Measurements from ENCODE around the gene MAU2. TPM values are rescaled to one million over a fixed set of nuclear protein-coding genes. Genes with fewer than 3 reads are reported as not detected.

Gene MAU2
- total and polyA plus RNA-seq, 2 of the 13 experiments (the other 11 are each of a cell fraction or from before 2014, with no cell fraction given) = 16.8 to 33.8 TPM

DNA sequence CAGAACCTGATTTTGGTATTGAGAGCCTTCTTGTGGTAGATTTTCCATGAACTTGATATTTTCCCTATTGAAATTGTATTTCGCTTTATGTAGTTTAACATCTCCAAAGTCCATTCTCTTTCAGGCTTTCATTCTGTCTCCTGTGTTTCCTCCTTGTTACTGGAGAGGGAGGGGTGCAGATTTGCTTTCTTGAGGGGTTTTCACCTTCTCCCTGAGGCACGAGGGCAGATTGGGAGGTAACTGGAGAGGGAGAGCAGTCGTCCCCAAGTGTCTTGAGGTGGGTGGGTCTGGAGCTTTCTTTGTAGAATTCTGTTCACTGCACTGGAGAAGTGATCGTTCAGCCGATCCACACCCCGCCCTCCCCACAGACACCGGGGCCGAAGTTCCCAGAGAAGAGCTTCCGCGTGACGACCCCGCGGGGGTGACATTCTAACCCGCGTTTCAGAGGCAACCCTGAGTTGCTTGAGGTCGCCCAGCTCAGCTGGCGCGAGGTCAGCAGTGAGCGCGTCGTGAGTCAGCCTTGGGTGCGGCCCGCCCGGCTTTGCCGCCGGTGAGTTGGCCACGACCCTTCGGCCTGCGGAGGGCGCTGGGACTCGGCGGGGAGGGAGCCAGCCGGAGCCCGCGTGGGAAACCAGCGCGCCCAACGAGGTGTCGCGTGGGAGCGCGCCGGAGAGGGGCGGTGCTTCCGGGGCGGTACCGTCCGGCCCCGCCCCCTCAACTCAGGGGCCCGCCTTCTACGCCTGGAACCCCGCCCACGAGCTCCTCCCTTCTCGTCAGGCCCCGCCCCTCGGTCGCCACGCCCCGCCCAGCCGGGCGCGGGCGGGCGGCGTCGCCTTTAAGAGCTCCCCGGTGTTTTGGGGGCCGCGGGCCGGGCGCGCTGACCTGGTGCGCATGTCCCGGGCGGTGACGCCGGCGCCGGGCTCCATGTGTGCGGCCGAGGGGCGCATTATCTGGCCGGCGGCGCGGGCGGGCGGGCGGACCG is 84.5 kb downstream of the MAU2 start, which contains the start of gene GATAD2A (continued):
- TF ChIP-seq, protein P1, sequence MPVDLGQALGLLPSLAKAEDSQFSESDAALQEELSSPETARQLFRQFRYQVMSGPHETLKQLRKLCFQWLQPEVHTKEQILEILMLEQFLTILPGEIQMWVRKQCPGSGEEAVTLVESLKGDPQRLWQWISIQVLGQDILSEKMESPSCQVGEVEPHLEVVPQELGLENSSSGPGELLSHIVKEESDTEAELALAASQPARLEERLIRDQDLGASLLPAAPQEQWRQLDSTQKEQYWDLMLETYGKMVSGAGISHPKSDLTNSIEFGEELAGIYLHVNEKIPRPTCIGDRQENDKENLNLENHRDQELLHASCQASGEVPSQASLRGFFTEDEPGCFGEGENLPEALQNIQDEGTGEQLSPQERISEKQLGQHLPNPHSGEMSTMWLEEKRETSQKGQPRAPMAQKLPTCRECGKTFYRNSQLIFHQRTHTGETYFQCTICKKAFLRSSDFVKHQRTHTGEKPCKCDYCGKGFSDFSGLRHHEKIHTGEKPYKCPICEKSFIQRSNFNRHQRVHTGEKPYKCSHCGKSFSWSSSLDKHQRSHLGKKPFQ (CRISPR knock-in tag; IDR thresholded peaks at IDR 0.05; ENCODE audit: insufficient replicate concordance) = peak; percentile 80
- TF ChIP-seq, protein P2, sequence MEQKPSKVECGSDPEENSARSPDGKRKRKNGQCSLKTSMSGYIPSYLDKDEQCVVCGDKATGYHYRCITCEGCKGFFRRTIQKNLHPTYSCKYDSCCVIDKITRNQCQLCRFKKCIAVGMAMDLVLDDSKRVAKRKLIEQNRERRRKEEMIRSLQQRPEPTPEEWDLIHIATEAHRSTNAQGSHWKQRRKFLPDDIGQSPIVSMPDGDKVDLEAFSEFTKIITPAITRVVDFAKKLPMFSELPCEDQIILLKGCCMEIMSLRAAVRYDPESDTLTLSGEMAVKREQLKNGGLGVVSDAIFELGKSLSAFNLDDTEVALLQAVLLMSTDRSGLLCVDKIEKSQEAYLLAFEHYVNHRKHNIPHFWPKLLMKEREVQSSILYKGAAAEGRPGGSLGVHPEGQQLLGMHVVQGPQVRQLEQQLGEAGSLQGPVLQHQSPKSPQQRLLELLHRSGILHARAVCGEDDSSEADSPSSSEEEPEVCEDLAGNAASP (CRISPR knock-in tag; IDR thresholded peaks at IDR 0.05; ENCODE audit: borderline replicate concordance) = peak; percentile 57; the same call in 1 of the 2 replicates
- TF ChIP-seq TCF7 (IDR thresholded peaks at IDR 0.05; ENCODE audit: low read depth) = no peak
- TF ChIP-seq FOXA3 (CRISPR knock-in tag; IDR thresholded peaks at IDR 0.05) = peak; percentile 58; the same call in 1 of the 2 replicates
- no peak for TF ChIP-seq U2AF2 (IDR thresholded peaks at IDR 0.05; ENCODE audit: low read depth, low read length)
- peak; percentile 89; the same call in 1 of the 2 replicates for TF ChIP-seq ZNF747 (CRISPR knock-in tag; IDR thresholded peaks at IDR 0.05; ENCODE audit: borderline replicate concordance)
- no peak for TF ChIP-seq PAF1 (CRISPR knock-in tag; IDR thresholded peaks at IDR 0.05)
- peak; percentile 81; the same call in 1 of the 2 replicates for TF ChIP-seq ZNF792 (CRISPR knock-in tag; IDR thresholded peaks at IDR 0.05)
- TF ChIP-seq ZNF441 (CRISPR knock-in tag; IDR thresholded peaks at IDR 0.05; ENCODE audit: borderline replicate concordance) = peak; percentile 87; the same call in 1 of the 2 replicates
- TF ChIP-seq RFXAP (CRISPR knock-in tag; IDR thresholded peaks at IDR 0.05; ENCODE audit: borderline replicate concordance) = peak; percentile 91
- TF ChIP-seq, protein P3, sequence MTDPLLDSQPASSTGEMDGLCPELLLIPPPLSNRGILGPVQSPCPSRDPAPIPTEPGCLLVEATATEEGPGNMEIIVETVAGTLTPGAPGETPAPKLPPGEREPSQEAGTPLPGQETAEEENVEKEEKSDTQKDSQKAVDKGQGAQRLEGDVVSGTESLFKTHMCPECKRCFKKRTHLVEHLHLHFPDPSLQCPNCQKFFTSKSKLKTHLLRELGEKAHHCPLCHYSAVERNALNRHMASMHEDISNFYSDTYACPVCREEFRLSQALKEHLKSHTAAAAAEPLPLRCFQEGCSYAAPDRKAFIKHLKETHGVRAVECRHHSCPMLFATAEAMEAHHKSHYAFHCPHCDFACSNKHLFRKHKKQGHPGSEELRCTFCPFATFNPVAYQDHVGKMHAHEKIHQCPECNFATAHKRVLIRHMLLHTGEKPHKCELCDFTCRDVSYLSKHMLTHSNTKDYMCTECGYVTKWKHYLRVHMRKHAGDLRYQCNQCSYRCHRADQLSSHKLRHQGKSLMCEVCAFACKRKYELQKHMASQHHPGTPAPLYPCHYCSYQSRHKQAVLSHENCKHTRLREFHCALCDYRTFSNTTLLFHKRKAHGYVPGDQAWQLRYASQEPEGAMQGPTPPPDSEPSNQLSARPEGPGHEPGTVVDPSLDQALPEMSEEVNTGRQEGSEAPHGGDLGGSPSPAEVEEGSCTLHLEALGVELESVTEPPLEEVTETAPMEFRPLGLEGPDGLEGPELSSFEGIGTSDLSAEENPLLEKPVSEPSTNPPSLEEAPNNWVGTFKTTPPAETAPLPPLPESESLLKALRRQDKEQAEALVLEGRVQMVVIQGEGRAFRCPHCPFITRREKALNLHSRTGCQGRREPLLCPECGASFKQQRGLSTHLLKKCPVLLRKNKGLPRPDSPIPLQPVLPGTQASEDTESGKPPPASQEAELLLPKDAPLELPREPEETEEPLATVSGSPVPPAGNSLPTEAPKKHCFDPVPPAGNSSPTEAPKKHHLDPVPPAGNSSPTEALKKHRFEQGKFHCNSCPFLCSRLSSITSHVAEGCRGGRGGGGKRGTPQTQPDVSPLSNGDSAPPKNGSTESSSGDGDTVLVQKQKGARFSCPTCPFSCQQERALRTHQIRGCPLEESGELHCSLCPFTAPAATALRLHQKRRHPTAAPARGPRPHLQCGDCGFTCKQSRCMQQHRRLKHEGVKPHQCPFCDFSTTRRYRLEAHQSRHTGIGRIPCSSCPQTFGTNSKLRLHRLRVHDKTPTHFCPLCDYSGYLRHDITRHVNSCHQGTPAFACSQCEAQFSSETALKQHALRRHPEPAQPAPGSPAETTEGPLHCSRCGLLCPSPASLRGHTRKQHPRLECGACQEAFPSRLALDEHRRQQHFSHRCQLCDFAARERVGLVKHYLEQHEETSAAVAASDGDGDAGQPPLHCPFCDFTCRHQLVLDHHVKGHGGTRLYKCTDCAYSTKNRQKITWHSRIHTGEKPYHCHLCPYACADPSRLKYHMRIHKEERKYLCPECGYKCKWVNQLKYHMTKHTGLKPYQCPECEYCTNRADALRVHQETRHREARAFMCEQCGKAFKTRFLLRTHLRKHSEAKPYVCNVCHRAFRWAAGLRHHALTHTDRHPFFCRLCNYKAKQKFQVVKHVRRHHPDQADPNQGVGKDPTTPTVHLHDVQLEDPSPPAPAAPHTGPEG (CRISPR knock-in tag; IDR thresholded peaks at IDR 0.05) = peak; percentile 97
- peak; percentile 96 for TF ChIP-seq REL (CRISPR knock-in tag; conservative IDR thresholded peaks at IDR 0.05)
- no peak for TF ChIP-seq ZFP1 (CRISPR knock-in tag; IDR thresholded peaks at IDR 0.05)
- TF ChIP-seq PCBP1 (IDR thresholded peaks at IDR 0.05; ENCODE audit: borderline replicate concordance, low read depth, low read length) = no peak
- peak; percentile 94 for TF ChIP-seq GABPB1 (CRISPR knock-in tag; IDR thresholded peaks at IDR 0.05)
- TF ChIP-seq ZNF101 (CRISPR knock-in tag; IDR thresholded peaks at IDR 0.05; ENCODE audit: borderline replicate concordance, low read depth) = no peak
- TF ChIP-seq NFYC (CRISPR knock-in tag; IDR thresholded peaks at IDR 0.05) = no peak
- TF ChIP-seq, protein P4, sequence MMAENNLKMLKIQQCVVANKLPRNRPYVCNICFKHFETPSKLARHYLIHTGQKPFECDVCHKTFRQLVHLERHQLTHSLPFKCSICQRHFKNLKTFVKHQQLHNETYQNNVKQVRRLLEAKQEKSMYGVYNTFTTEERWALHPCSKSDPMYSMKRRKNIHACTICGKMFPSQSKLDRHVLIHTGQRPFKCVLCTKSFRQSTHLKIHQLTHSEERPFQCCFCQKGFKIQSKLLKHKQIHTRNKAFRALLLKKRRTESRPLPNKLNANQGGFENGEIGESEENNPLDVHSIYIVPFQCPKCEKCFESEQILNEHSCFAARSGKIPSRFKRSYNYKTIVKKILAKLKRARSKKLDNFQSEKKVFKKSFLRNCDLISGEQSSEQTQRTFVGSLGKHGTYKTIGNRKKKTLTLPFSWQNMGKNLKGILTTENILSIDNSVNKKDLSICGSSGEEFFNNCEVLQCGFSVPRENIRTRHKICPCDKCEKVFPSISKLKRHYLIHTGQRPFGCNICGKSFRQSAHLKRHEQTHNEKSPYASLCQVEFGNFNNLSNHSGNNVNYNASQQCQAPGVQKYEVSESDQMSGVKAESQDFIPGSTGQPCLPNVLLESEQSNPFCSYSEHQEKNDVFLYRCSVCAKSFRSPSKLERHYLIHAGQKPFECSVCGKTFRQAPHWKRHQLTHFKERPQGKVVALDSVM (CRISPR knock-in tag; IDR thresholded peaks at IDR 0.05) = peak; percentile 57

Data from HepG2 (cell line).